Erythroblast (primary cell): ENCODE data around the gene RYR2.
"Not testable (repeated sequence)": the region's sequence is repeated elsewhere in the genome, so short reads cannot be mapped to it uniquely, and the experiment has no call there.

Experiments used
- DNase-seq, 2 experiments: peaks; one replicate each; lab custom pipeline; 2025; lab: John Stamatoyannopoulos, UW
- GATA1 ChIP-seq: IDR thresholded peaks from 2 replicates; pipeline ENCODE4 v1.6.1; 2011; ENCODE audit warnings: low read depth, mild to moderate bottlenecking, control low read depth, low read length, moderate library complexity
- POLR2A ChIP-seq: IDR thresholded peaks from 2 replicates; pipeline ENCODE4 v1.6.1; 2011; ENCODE audit warnings: mild to moderate bottlenecking, low read length

The RYR2 gene

DNA sequence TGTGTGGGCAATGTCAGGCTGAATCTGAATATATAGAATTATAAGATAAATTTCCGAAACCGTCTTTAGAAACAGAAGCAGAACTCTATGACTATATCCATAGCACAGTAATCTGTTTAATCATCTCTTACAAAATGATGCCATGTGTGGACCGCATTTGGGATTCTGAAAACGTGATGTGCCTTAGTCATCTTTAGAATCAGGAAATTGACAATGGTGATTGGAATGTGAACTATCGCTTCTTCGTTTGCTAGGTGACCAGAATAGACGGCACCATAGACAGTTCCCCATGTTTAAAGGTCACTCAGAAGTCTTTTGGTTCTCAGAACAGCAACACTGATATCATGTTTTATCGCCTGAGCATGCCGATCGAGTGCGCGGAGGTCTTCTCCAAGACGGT lies 548.4 kb downstream of the RYR2 start:
- TF ChIP-seq GATA1 = no peak
- TF ChIP-seq POLR2A = no peak
- no peak for DNase-seq

DNA sequence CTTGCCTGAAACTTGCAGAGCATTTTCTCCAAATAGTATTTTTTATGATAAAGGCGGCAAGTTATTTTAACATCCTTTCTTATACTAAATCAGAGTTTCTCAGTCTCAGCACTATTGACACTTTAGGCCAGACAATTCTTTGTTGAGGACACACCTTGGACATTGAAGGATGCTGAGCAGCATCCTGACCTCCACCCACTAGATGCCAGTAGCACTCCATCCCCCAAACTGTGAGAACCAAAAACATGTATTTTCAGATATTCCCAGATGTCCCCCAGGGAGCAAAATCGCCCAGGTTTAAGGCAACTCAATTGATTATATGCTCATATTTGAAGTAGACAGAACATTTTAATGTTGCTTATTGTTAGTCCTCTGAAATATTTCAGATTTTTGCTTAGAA lies 549.4 kb downstream of the RYR2 start:
- TF ChIP-seq POLR2A (no peak), GATA1 (no peak)
- no peak for DNase-seq

DNA sequence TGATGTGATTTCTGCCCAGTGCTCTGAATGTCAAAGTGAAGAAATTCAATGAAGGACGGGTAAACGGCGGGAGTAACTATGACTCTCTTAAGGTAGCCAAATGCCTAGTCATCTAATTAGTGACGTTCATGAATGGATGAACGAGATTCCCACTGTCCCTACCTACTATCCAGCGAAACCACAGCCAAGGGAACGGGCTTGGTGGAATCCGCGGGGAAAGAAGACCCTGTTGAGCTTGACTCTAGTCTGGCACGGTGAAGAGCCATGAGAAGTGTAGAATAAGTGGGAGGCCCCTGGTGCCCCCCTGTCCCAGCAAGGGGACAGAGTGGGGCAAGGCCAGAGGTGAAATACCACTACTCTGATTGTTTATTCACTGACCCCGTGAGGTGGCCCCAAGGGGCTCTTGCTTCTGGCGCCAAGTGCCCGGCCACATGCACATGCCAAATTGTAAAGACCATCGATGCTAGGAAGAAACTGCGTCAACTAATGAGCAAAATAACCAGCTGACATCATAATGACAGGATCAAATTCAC lies 561.1 kb downstream of the RYR2 start:
- not testable (repeated sequence) for DNase-seq

DNA sequence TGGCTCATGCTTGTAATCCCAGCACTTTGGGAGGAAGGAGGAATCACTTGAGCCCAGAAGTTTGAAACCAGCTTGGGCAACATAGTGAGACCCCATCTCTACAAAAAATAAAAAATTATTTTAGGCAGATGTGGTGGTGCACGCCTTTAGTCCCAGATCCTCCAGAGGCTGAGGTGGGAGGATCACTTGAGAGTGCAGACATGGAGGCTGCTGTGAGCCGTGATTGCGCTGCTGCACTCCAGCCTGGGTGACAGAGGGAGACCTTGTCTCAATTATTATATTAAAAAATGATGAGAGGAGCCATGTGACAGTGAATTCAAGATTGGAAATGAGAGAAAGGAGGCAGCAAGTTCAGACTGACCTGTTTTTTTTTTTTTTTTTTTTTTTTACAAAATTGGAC lies 566.4 kb downstream of the RYR2 start:
- no peak for DNase-seq
- TF ChIP-seq GATA1 (no peak), POLR2A (no peak)

DNA sequence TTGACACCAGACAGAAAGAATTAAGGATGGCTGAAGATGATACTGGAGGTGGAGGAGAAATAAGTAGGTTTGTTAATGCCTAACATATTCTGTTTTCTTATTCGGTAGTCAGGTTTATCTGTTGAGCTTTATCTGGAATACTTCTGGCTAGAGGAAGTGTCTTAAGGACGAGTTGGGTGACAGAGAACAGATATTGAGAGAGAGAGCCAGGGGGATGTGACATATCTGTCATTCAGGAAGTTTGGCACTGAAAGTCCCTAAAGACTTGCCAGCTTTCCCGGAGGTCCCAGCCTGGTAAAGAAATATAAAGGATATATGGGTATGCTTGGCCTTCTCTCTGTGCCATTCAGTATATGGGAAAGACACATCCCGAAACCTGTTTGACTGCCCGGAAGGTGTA lies 568.2 kb downstream of the RYR2 start:
- no peak for TF ChIP-seq POLR2A
- TF ChIP-seq GATA1 = no peak
- no peak for DNase-seq

DNA sequence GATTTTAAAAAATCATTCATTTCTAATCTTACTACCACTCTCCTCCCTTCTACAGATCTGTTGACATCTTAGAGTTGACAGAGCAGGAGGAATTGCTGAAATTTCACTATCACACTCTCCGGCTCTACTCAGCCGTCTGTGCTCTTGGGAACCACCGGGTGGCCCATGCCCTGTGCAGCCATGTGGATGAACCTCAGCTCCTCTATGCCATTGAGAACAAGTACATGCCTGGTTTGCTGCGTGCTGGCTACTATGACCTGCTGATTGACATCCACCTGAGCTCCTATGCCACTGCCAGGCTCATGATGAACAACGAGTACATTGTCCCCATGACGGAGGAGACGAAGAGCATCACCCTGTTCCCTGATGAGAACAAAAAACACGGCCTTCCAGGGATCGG lies 572.0 kb downstream of the RYR2 start:
- DNase-seq = no peak
- no peak for TF ChIP-seq POLR2A
- TF ChIP-seq GATA1 = no peak

DNA sequence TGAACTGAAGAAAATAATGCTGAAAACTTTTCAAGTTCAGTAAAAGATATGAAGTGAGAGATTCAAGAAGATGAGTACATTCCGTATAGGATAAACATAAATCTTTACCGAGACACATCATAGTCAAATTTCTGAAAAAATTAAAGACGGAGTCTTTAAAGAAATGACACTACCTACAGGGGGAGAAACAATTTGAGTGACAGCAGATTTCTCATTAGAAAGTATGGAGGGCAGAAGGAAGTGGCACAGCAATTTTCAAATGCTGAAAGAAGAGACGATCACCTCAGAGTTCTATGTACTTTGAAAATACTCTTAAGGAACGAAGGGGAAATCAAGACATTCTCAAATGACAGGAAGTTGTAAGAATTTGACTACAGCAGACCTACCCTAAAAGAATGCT lies 577.6 kb downstream of the RYR2 start:
- TF ChIP-seq POLR2A (no peak), GATA1 (no peak)
- DNase-seq = no peak

DNA sequence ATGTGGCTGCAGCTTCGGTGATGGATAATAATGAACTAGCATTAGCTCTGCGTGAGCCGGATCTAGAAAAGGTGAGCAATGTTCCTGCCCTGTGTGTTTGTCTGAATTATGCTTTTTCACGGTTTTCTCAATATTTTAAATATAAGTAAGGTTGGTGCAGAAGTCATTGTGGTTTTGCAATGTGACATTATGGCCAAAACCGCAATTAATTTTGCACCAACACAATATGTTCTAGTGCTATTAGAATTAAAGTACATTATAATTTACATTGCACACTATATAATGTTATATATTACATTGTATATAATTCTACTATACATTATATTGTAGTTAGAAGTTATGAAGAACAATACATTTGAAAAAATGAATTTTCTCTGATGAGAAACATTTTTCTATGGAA lies 592.9 kb downstream of the RYR2 start:
- DNase-seq = no peak
- TF ChIP-seq GATA1 (no peak), POLR2A (no peak)

DNA sequence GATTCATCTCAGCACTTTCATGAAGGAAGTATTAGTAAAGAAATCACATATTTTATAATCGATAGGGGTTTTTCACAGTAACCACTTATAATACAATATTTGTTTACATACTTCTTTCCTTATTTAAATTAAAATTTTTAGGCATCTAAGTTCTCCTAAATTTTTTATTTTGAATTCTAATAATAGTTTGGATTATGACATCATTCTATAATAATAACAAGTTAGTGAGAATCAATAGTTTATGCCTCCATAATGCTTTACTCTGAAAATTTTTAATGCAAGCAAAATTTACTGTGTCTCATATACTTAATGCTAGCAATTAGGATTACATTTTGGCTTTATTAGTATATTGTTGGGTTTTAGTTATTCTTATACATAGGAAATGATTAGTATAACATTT lies 596.6 kb downstream of the RYR2 start:
- DNase-seq = no peak
- TF ChIP-seq POLR2A (no peak), GATA1 (no peak)

DNA sequence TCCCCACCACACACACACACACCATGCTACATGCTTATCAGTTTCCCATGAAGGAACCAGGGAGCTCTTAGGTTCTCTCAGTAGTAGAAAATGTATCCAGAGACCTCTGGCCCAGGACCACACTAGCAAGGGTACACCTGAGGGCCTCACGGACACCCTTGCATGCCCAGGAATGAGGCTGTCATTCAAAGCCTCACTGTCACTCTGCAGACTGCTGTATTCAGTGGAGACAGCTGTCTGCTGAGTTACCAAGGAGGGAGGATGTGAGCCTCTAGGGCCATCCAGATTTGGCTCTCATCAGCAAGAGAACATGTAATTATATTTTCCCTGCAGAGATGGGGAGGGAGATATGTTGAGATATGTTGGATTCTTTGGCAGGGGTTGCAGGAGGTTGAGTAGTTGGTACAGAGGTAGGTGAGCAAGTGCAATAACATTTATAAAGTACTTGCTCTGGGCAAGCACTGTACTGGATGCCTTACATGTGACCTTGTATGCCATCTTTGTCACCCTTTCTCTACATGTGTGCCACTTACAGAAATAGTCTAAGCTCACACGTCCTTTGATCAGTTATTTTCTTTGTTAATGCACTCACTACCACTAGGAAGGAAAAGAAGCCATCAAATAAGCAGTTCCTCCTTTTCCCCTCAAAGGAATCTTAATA lies 598.2 kb downstream of the RYR2 start:
- TF ChIP-seq GATA1 (no peak), POLR2A (no peak)
- no peak for DNase-seq

DNA sequence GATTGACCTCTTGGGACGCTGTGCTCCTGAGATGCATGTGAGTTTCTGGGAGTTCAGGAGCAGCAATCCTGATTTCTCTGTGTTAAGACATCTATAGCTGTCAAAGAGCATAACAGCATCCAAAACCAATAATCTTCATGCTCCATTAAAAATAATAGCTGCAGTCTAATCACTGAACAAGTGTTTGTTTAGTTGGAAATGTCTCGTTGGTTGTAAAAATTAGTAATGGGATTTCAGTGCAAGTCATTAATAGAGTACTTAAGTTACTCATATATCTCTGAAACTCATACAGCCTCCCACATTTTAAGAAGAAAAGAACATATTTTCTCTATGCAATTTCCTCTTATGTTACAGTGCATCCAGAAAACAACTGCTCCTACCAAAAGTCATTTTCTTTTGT lies 599.0 kb downstream of the RYR2 start:
- no peak for DNase-seq
- TF ChIP-seq POLR2A (no peak), GATA1 (no peak)

DNA sequence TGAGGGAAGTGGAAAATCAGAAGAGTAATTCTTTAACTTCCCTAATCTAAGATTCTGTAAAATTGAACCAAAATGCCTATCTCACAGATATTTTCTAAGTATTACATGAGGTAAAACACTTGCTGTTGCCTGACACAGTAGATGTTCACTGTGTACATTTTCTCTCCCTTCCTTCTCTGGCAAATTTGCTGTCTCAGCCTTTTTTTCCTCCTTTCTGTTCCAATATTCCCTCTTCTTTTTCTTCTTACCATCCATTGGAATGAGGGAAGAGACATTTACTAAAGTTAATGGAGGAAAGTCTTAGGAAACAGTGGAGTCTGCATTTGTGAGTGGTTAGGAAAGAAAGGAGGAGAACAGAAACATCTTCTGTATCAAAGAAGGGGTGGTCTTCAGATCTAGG lies 608.8 kb downstream of the RYR2 start:
- TF ChIP-seq GATA1 (no peak), POLR2A (no peak)
- no peak for DNase-seq

DNA sequence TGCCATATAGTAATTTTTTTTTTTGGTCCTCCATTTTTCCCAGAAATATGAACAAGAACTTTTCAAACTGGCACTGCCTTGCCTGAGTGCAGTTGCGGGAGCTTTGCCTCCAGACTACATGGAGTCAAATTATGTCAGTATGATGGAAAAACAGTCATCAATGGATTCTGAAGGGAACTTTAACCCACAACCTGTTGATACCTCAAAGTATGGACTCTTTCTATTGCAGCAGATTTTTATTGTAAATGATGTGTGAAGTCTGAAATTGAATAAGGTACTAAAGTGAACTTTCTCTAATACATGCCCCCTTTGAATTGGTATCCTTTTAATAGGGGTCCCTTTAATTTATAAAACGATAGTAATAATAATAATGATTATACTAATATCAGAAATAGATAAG lies 613.8 kb downstream of the RYR2 start:
- DNase-seq = no peak
- TF ChIP-seq GATA1 (no peak), POLR2A (no peak)

DNA sequence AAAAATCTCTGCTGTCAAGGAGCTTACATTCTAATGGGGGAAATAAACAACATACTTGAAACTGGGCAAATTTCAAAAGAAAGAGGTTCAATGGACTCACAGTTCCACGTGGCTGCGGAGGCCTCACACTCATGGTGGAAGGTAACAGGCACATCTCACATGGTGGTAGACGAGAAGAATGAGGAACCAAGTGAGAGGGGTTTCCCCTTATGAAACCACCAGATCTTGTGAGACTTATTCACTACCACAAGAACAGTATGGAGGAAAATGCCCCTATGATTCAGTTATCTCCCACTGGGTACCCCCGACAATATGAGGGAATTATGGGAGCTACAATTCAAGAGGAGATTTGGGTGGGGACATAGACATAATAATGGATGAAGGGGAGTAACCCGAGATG lies 622.4 kb downstream of the RYR2 start:
- DNase-seq = no peak
- TF ChIP-seq GATA1 (no peak), POLR2A (no peak)

DNA sequence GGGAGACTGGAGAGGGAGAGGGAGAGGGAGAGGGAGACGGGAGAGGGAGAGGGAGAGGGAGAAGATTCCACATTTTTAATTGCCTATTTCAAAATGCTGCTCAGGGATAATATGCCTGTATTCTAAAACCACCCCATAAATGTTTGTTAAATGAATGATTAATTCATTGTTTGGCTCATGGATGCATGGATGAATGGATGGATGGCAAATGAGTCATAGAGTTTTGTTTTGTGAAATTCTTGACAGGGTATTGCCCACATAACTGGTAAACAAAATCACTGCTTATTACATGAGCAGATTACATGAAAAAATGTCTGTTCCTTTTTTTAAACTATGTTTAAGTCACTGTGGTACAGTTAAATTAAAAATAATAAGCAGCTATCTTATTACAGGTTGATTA lies 628.3 kb downstream of the RYR2 start:
- no peak for DNase-seq

More for the DNA sequence above, 628.3 kb downstream of the RYR2 start:
- TF ChIP-seq GATA1 (no peak), POLR2A (no peak)
